Measurements from ENCODE around the gene LIN9.
"Not testable (repeated sequence)": the region's sequence is repeated elsewhere in the genome, so short reads cannot be mapped to it uniquely, and the experiment has no call there.

LIN9 gene

GRCh38 chr1:226203655-226204054 lies 105.3 kb downstream of the LIN9 start:
- H3K27me3 ChIP-seq (ENCODE audit: insufficient read depth, low read depth) = no peaks in the 10 kb centered on the region
- no peak overlapping the region for H3K27ac ChIP-seq
- no peaks in the 10 kb centered on the region for H4K20me1 ChIP-seq (ENCODE audit: insufficient read depth)
- no peaks in the 10 kb centered on the region for H3K79me2 ChIP-seq (ENCODE audit: insufficient read depth, low read depth)
- TF ChIP-seq CTCF (conservative IDR thresholded peaks at IDR 0.05; ENCODE audit: low read depth, low read length) = no peak
- no peak overlapping the region for H3K4me3 ChIP-seq (IDR thresholded peaks at IDR 0.05; ENCODE audit: insufficient read depth, low read depth, low read length)
- no peaks in the 10 kb centered on the region for H3K4me1 ChIP-seq (ENCODE audit: low read depth, poor library complexity, severe bottlenecking)
- H2AFZ ChIP-seq (ENCODE audit: low read depth) = no peak overlapping the region
- no peaks in the 10 kb centered on the region for H3K36me3 ChIP-seq (ENCODE audit: insufficient read depth)
- H3K9ac ChIP-seq = no peak overlapping the region
- H3K4me2 ChIP-seq = no peak overlapping the region

- Histone ChIP-seq H3K4me3 (IDR thresholded peaks at IDR 0.05; ENCODE audit: insufficient read depth, low read depth, low read length) (no peak overlapping the region), H3K27ac (no peak overlapping the region), H2AFZ (ENCODE audit: low read depth) (no peak overlapping the region), H3K79me2 (ENCODE audit: insufficient read depth, low read depth) (no peaks in the 10 kb centered on the region), H3K36me3 (ENCODE audit: insufficient read depth) (no peaks in the 10 kb centered on the region), H3K27me3 (ENCODE audit: insufficient read depth, low read depth) (no peaks in the 10 kb centered on the region), H3K4me1 (ENCODE audit: low read depth, poor library complexity, severe bottlenecking) (no peaks in the 10 kb centered on the region), H3K4me2 (no peak overlapping the region), H4K20me1 (ENCODE audit: insufficient read depth) (no peaks in the 10 kb centered on the region), H3K9ac (no peak overlapping the region)
- no peak for TF ChIP-seq CTCF (conservative IDR thresholded peaks at IDR 0.05; ENCODE audit: low read depth, low read length)
Observed at GRCh38 chr1:226203240-226203639, 105.7 kb downstream of the LIN9 start.

- not testable (repeated sequence) for H3K4me2 ChIP-seq, H3K9ac ChIP-seq
Observed at GRCh38 chr1:226202666-226203065, 106.3 kb downstream of the LIN9 start.

GRCh38 chr1:226202246-226202645 lies 106.7 kb downstream of the LIN9 start:
- Histone ChIP-seq H3K27ac (no peak overlapping the region), H3K36me3 (ENCODE audit: insufficient read depth) (no peaks in the 10 kb centered on the region), H3K4me1 (ENCODE audit: low read depth, poor library complexity, severe bottlenecking) (peaks cover 1% of the 10 kb centered on the region), H3K4me2 (no peak overlapping the region), H3K4me3 (IDR thresholded peaks at IDR 0.05; ENCODE audit: insufficient read depth, low read depth, low read length) (no peak overlapping the region), H3K27me3 (ENCODE audit: insufficient read depth, low read depth) (no peaks in the 10 kb centered on the region), H3K79me2 (ENCODE audit: insufficient read depth, low read depth) (no peaks in the 10 kb centered on the region), H2AFZ (ENCODE audit: low read depth) (no peak overlapping the region), H3K9ac (no peak overlapping the region), H4K20me1 (ENCODE audit: insufficient read depth) (no peaks in the 10 kb centered on the region)
- TF ChIP-seq CTCF (conservative IDR thresholded peaks at IDR 0.05; ENCODE audit: low read depth, low read length) = no peak

More at GRCh38 chr1:226202666-226203065, 106.3 kb downstream of the LIN9 start:
- not testable (repeated sequence) for H3K27ac ChIP-seq; H3K79me2 ChIP-seq (ENCODE audit: insufficient read depth, low read depth); H3K4me1 ChIP-seq (ENCODE audit: low read depth, poor library complexity, severe bottlenecking); H2AFZ ChIP-seq (ENCODE audit: low read depth); H4K20me1 ChIP-seq (ENCODE audit: insufficient read depth); H3K27me3 ChIP-seq (ENCODE audit: insufficient read depth, low read depth); H3K4me3 ChIP-seq (IDR thresholded peaks at IDR 0.05; ENCODE audit: insufficient read depth, low read depth, low read length); H3K36me3 ChIP-seq (ENCODE audit: insufficient read depth)

GRCh38 chr1:226201029-226201593 lies 107.9 kb downstream of the LIN9 start:
- Histone ChIP-seq H4K20me1 (ENCODE audit: insufficient read depth) (no peaks in the 10 kb centered on the region), H3K27ac (no peak overlapping the region), H3K79me2 (ENCODE audit: insufficient read depth, low read depth) (no peaks in the 10 kb centered on the region), H3K4me1 (ENCODE audit: low read depth, poor library complexity, severe bottlenecking) (peaks cover 9% of the 10 kb centered on the region), H3K36me3 (ENCODE audit: insufficient read depth) (no peaks in the 10 kb centered on the region), H3K4me3 (IDR thresholded peaks at IDR 0.05; ENCODE audit: insufficient read depth, low read depth, low read length) (no peak overlapping the region), H2AFZ (ENCODE audit: low read depth) (no peak overlapping the region), H3K27me3 (ENCODE audit: insufficient read depth, low read depth) (no peaks in the 10 kb centered on the region), H3K9ac (no peak overlapping the region), H3K4me2 (no peak overlapping the region)
- TF ChIP-seq CTCF (conservative IDR thresholded peaks at IDR 0.05; ENCODE audit: low read depth, low read length) = 0 out of 2 replicates have a peak, but pooled peaks have one; percentile 20
